A673 (cell line): ENCODE results near the gene OR5B2. TPM values are rescaled to one million over a fixed set of nuclear protein-coding genes. Genes with fewer than 3 reads are reported as not detected.
A peak's percentile ranks its signal among the peaks of the same experiment; 100 is the strongest.

Experiments
- BruUV-seq: library from RNA; stranded (reverse); fragments of 400-500 nt; replicated peaks from 2 replicates; lab custom pipeline; 2021; lab: Mats Ljungman, UMichigan
- CTCF ChIA-PET: fragments of 300-600 bp; sonication (Branson Sonifier 250); formaldehyde crosslinking; loops from one replicate; lab custom pipeline; 2022; ENCODE audit warnings: antibody characterized with exemption; lab: Charles Lee
- POLR2A ChIA-PET: fragments of 300-600 bp; sonication (Branson Sonifier 250); formaldehyde crosslinking; loops from one replicate; lab custom pipeline; 2022; ENCODE audit warnings: antibody characterized with exemption; ENCODE audit not compliant: low non-redundant PET; lab: Charles Lee
- DNase-seq: peaks from one replicate; pipeline ENCODE4 v3.0.0-alpha.2; 2015; ENCODE audit warnings: low spot score
- H3K27ac ChIP-seq: fragments of 200-600 bp; sonication (generic); 2 replicates; pipeline ENCODE4 v1.5.1; 2016; ENCODE audit warnings: mixed run types, low read depth, mild to moderate bottlenecking, mixed read lengths, antibody characterized with exemption, low read length; ENCODE audit not compliant: poor library complexity, severe bottlenecking
- H3K27me3 ChIP-seq: fragments of 200-600 bp; sonication (generic); replicated peaks from 2 replicates; pipeline ENCODE4 v1.6.1; 2017; ENCODE audit warnings: mixed run types, low read depth, mild to moderate bottlenecking, mixed read lengths, antibody characterized with exemption, low read length; ENCODE audit not compliant: insufficient read depth, poor library complexity
- H3K36me3 ChIP-seq: fragments of 200-600 bp; sonication (generic); 2 replicates; pipeline ENCODE4 v1.6.1; 2016; ENCODE audit warnings: mixed run types, mild to moderate bottlenecking, mixed read lengths, antibody characterized with exemption, low read length; ENCODE audit not compliant: insufficient read depth, poor library complexity, severe bottlenecking
- H3K4me1 ChIP-seq: fragments of 200-600 bp; sonication (generic); 2 replicates; pipeline ENCODE4 v1.6.1; 2017; ENCODE audit warnings: mixed run types, mild to moderate bottlenecking, mixed read lengths, antibody characterized with exemption, low read length; ENCODE audit not compliant: insufficient read depth, poor library complexity, severe bottlenecking
- H3K4me3 ChIP-seq: fragments of 200-600 bp; sonication (generic); 2 replicates; pipeline ENCODE4 v1.5.1; 2016; ENCODE audit warnings: low read depth, mixed run types, mild to moderate bottlenecking, mixed read lengths, low read length; ENCODE audit not compliant: poor library complexity, severe bottlenecking
- H3K9me3 ChIP-seq: fragments of 200-600 bp; sonication (generic); 2 replicates; pipeline ENCODE4 v1.6.1; 2016; ENCODE audit warnings: mixed run types, low read depth, mild to moderate bottlenecking, mixed read lengths, antibody characterized with exemption, low read length; ENCODE audit not compliant: poor library complexity, severe bottlenecking
- CTCF ChIP-seq: fragments of 300-800, 200-600 bp; sonication (generic); conservative IDR thresholded peaks from 2 replicates; pipeline ENCODE4 v1.5.1; 2017; ENCODE audit warnings: low read depth, mild to moderate bottlenecking, antibody characterized with exemption, low read length, moderate library complexity, mixed read lengths
- EZH2 ChIP-seq: fragments of 200-600 bp; sonication (generic); IDR thresholded peaks from 2 replicates; pipeline ENCODE4 v1.6.1; 2017; ENCODE audit warnings: borderline replicate concordance, low read depth, mild to moderate bottlenecking, mixed read lengths, antibody characterized with exemption, low read length; ENCODE audit not compliant: poor library complexity, severe bottlenecking
- intact Hi-C: fragments of 100-400 bp; cut with micrococcal nuclease; formaldehyde crosslinking; loops from one replicate; pipeline ENCODE4 v1.10.0; 2022; ENCODE audit not compliant: unreplicated experiment
- total RNA-seq: library from RNA; stranded (reverse); gene quantifications from 2 replicates; pipeline ENCODE4 v1.2.3, GENCODE V29; 2021

The OR5B2 gene
- total RNA-seq, 1 experiment from 2014 or later, result not detected

GRCh38 chr11:58395581-58395980 lies 32.3 kb downstream of the OR5B2 start:
- DNase-seq, result no peak
- Histone ChIP-seq H3K27ac (no peak overlapping the region), H3K4me3 (no peak overlapping the region), H3K36me3 (no peaks in the 10 kb centered on the region), H3K4me1 (no peaks in the 10 kb centered on the region), H3K9me3 (peaks cover 11% of the 10 kb centered on the region), H3K27me3 (no peaks in the 10 kb centered on the region)
- CTCF ChIA-PET, result no interaction called here
- intact Hi-C loops, result no loop called here
- no peak for TF ChIP-seq CTCF
- no peak for TF ChIP-seq EZH2
- POLR2A ChIA-PET, result no interaction called here
- no TSS peak for BruUV-seq

- BruUV-seq, result no TSS peak
- H3K4me1 ChIP-seq, result no peaks in the 10 kb centered on the region
- H3K4me3 ChIP-seq, result no peak overlapping the region
- no peaks in the 10 kb centered on the region for H3K27me3 ChIP-seq
- intact Hi-C loops, result no loop called here
- H3K9me3 ChIP-seq, result peaks cover 11% of the 10 kb centered on the region
- H3K27ac ChIP-seq, result no peak overlapping the region
- peak; percentile 14 for DNase-seq
- H3K36me3 ChIP-seq, result no peaks in the 10 kb centered on the region
- no peak for TF ChIP-seq EZH2
- no peak for TF ChIP-seq CTCF
- ChIA-PET CTCF (interaction anchor here (0.5 kb wide), 1 partner anchor 1144 kb away, joined by 9 read pairs; no protein-coding TSS in a partner anchor), POLR2A (no interaction called here)
Observed at GRCh38 chr11:58394195-58394594, 33.7 kb downstream of the OR5B2 start.

GRCh38 chr11:58392746-58393145 lies 35.2 kb downstream of the OR5B2 start:
- H3K9me3 ChIP-seq, result peaks cover 11% of the 10 kb centered on the region
- no TSS peak for BruUV-seq
- CTCF ChIA-PET, result no interaction called here
- H3K4me3 ChIP-seq, result no peak overlapping the region
- intact Hi-C loops, result no loop called here
- POLR2A ChIA-PET, result no interaction called here
- TF ChIP-seq CTCF, result no peak
- TF ChIP-seq EZH2, result no peak
- H3K4me1 ChIP-seq, result no peaks in the 10 kb centered on the region
- DNase-seq, result no peak
- H3K27me3 ChIP-seq, result no peaks in the 10 kb centered on the region
- no peaks in the 10 kb centered on the region for H3K36me3 ChIP-seq
- no peak overlapping the region for H3K27ac ChIP-seq
